IMR-90 (cell line): ENCODE results near the gene AHDC1. TPM values are rescaled to one million over a fixed set of nuclear protein-coding genes. Genes with fewer than 3 reads are reported as not detected.

Source experiments
- ATAC-seq: fragments of 200-7000 bp; cut with Tn5 transposase; 2 replicates; pipeline ENCODE4 v1.9.1; 2020; ENCODE audit warnings: low read depth, mild to moderate bottlenecking, moderate library complexity
- BruUV-seq: library from RNA; stranded (reverse); fragments of 400-500 nt; replicated peaks from 2 replicates; lab custom pipeline; 2021; lab: Mats Ljungman, UMichigan
- CTCF ChIA-PET: fragments of 300-600 bp; formaldehyde crosslinking; extraction: SDS; loops from one replicate; lab custom pipeline; 2021; ENCODE audit warnings: antibody characterized with exemption; lab: Yijun Ruan, JAX
- POLR2A ChIA-PET: fragments of 300-600 bp; sonication (Branson Sonifier 250); formaldehyde crosslinking; loops from one replicate; lab custom pipeline; 2022; ENCODE audit warnings: antibody characterized with exemption; ENCODE audit not compliant: unreplicated experiment; lab: Charles Lee
- DNase-seq: peaks from one replicate; pipeline ENCODE4 v3.0.0; 2013
- H2AFZ ChIP-seq: replicated peaks from 2 replicates; pipeline ENCODE3; 2013; ENCODE audit warnings: low read length, mild to moderate bottlenecking; ENCODE audit not compliant: poor library complexity
- H2AK5ac ChIP-seq: 2 replicates; pipeline ENCODE4 v1.6.1; 2013; ENCODE audit warnings: low read depth, low read length, inconsistent platforms
- H2AK9ac ChIP-seq: replicated peaks from 2 replicates; pipeline ENCODE3; 2013; ENCODE audit warnings: mild to moderate bottlenecking, low read depth, low read length, moderate library complexity; ENCODE audit not compliant: poor library complexity
- H2BK120ac ChIP-seq: 2 replicates; pipeline ENCODE4 v1.6.1; 2013; ENCODE audit warnings: low read depth, low read length, inconsistent platforms
- H2BK15ac ChIP-seq: 3 replicates; pipeline ENCODE4 v1.6.1; 2013; ENCODE audit warnings: low read depth, low read length, inconsistent platforms
- H2BK20ac ChIP-seq: 2 replicates; pipeline ENCODE4 v1.6.1; 2013; ENCODE audit warnings: low read depth, mild to moderate bottlenecking, inconsistent platforms, low read length, moderate library complexity
- H2BK5ac ChIP-seq: 2 replicates; pipeline ENCODE4 v1.6.1; 2013; ENCODE audit warnings: mild to moderate bottlenecking, low read depth, low read length, inconsistent platforms; ENCODE audit not compliant: poor library complexity, severe bottlenecking
- H3K14ac ChIP-seq: replicated peaks from 2 replicates; pipeline ENCODE4 v1.6.1; 2013; ENCODE audit warnings: low read depth, low read length, inconsistent platforms
- H3K18ac ChIP-seq: 2 replicates; pipeline ENCODE4 v1.6.1; 2013; ENCODE audit warnings: low read depth, low read length, control low read depth
- H3K23ac ChIP-seq: 2 replicates; pipeline ENCODE4 v1.6.1; 2013; ENCODE audit warnings: low read depth, low read length, inconsistent platforms
- H3K27ac ChIP-seq: 2 replicates; pipeline ENCODE4 v1.5.1; 2013; ENCODE audit warnings: mild to moderate bottlenecking, control low read depth, low read length; ENCODE audit not compliant: insufficient read depth
- H3K27me3 ChIP-seq: 2 replicates; pipeline ENCODE4 v1.6.1; 2013; ENCODE audit warnings: low read length; ENCODE audit not compliant: control insufficient read depth, insufficient read depth
- H3K36me3 ChIP-seq: 2 replicates; pipeline ENCODE4 v1.6.1; 2013; ENCODE audit warnings: low read length, mixed read lengths; ENCODE audit not compliant: control insufficient read depth, insufficient read depth
- H3K4ac ChIP-seq: 2 replicates; pipeline ENCODE4 v1.6.1; 2013; ENCODE audit warnings: low read depth, low read length, inconsistent platforms
- H3K4me1 ChIP-seq: 2 replicates; pipeline ENCODE4 v1.6.1; 2013; ENCODE audit warnings: low read length, mixed read lengths; ENCODE audit not compliant: control insufficient read depth, insufficient read depth
- H3K4me2 ChIP-seq: 2 replicates; pipeline ENCODE4 v1.6.1; 2013; ENCODE audit warnings: low read depth, mild to moderate bottlenecking, control low read depth, low read length, moderate library complexity
- H3K4me3 ChIP-seq: 2 replicates; pipeline ENCODE4 v1.5.1; 2013; ENCODE audit warnings: low read depth, mild to moderate bottlenecking, control low read depth, low read length, moderate library complexity; ENCODE audit not compliant: insufficient read depth
- H3K56ac ChIP-seq: 2 replicates; pipeline ENCODE4 v1.6.1; 2013; ENCODE audit warnings: low read length, inconsistent platforms; ENCODE audit not compliant: insufficient read depth; ENCODE audit errors: extremely low read depth
- H3K79me1 ChIP-seq, 2 experiments: 2 replicates each; pipeline ENCODE4 v1.6.1; 2013; ENCODE audit warnings: low read length in 2 of 2, inconsistent platforms in 1 of 2, low read depth in 1 of 2
- H3K9ac ChIP-seq: 2 replicates; pipeline ENCODE4 v1.6.1; 2013; ENCODE audit warnings: low read depth, low read length, control low read depth
- H3K9me1 ChIP-seq: 2 replicates; pipeline ENCODE4 v1.6.1; 2013; ENCODE audit warnings: low read length, inconsistent platforms; ENCODE audit not compliant: insufficient read depth
- H3K9me3 ChIP-seq: 2 replicates; pipeline ENCODE4 v1.6.1; 2013; ENCODE audit warnings: low read length; ENCODE audit not compliant: control insufficient read depth, insufficient read depth
- H4K20me1 ChIP-seq: 2 replicates; pipeline ENCODE4 v1.6.1; 2013; ENCODE audit warnings: low read length, inconsistent platforms; ENCODE audit not compliant: insufficient read depth
- H4K5ac ChIP-seq: 2 replicates; pipeline ENCODE4 v1.6.1; 2013; ENCODE audit warnings: mild to moderate bottlenecking, low read depth, low read length, control low read depth
- H4K8ac ChIP-seq, 2 experiments: 2 replicates each; pipeline ENCODE4 v1.6.1; 2013; ENCODE audit warnings: low read depth in 2 of 2, low read length in 2 of 2, control low read depth in 1 of 2, inconsistent platforms in 1 of 2
- H4K91ac ChIP-seq: 2 replicates; pipeline ENCODE4 v1.6.1; 2013; ENCODE audit warnings: low read depth, low read length, inconsistent platforms; ENCODE audit not compliant: insufficient read depth
- MAZ ChIP-seq: IDR thresholded peaks from 2 replicates; pipeline ENCODE4 v1.6.1; 2012; ENCODE audit warnings: low read depth, mild to moderate bottlenecking, low read length, improper control_type of control experiment, moderate library complexity, borderline replicate concordance
- NFE2L2 ChIP-seq: fragments of 150-350 bp; IDR thresholded peaks from 2 replicates; pipeline ENCODE4 v1.6.1; 2016; ENCODE audit warnings: low read depth, mild to moderate bottlenecking, low read length
- WGBS, 2 experiments: methylation state at CpG; one replicate each; pipeline versions ENCODE4 v1.1.5 to v1.1.7; 2013; ENCODE audit warnings: missing lambda C conversion rate in 2 of 2; ENCODE audit not compliant: insufficient read length in 1 of 2; ENCODE audit errors: extremely low coverage in 2 of 2; 5-methylcytosine and 5-hydroxymethylcytosine counted together
- dilution Hi-C: fragments of 300-500 bp; cut with HindIII; formaldehyde crosslinking; loops from one replicate; pipeline ENCODE4 v1.14.3; 2018; ENCODE audit warnings: low sequenced_read_pairs; ENCODE audit not compliant: unreplicated experiment
- in situ Hi-C: fragments of 300-500 bp; cut with MboI; formaldehyde crosslinking; loops from 3 replicates; pipeline ENCODE4 v1.14.3; 2019; ENCODE audit warnings: low sequenced_read_pairs, inconsistent platforms, mixed read lengths
- intact Hi-C: fragments of 100-400 bp; cut with micrococcal nuclease; formaldehyde crosslinking; loops from 2 replicates; pipeline ENCODE4 v1.10.0; 2022
- polyA plus RNA-seq, 3 experiments: library from polyadenylated mRNA; depleted of rRNA; stranded (reverse); fragments of >200 nt; gene quantifications; 2 replicates each; pipeline ENCODE4 v1.2.3, GENCODE V29; 2012; ENCODE audit warnings: low replicate concordance in 1 of 3
- total RNA-seq: library from RNA; depleted of rRNA; stranded (reverse); fragments of >200 nt; gene quantifications from 2 replicates; pipeline ENCODE4 v1.2.3, GENCODE V29; 2012

AHDC1 gene
- total and polyA plus RNA-seq, 2 of the 4 experiments (the other 2 are of a cell fraction), result 2.0 to 11.6 TPM

DNA sequence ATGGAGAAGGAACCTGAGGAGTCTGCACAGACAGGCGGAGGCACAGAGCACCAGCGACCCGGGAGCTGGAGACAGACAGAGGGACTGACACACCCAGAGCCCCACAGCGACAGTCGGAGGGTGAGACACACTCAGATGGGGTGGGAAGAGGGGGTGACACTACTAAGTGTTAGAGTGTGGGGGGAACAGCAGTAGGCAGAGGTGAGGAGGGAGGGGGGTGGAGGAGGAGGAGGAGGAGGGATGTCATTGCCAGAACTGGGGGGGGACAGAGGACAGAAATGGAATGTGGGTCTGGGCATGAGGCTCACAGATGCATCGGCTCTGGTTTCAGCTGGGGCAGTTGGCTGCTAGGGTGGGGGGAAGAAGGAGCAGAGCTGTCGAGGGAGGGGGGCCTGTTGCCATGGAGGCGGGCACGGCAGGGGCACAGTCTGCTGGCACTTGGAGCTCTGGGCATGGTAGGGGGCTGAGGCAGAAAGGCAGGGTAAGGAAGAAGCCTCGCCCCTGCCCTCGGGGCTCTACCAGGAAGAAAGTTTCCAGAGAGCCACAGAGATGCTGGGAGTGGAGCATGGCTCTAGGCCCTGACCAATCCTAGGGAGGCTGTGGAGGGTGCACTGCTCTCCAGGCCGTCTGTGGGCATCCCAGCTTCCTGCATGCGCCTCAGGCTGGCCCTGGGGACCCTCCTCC lies 37.3 kb downstream of the AHDC1 start:
- H3K79me1 ChIP-seq, result peaks cover 41 to 94% of the 10 kb centered on the region in 2 experiments; a peak in 3 of 4 replicates
- no TSS peak for BruUV-seq
- peaks cover 51% of the 10 kb centered on the region for H4K20me1 ChIP-seq
- dilution Hi-C loops (no loop called here), in situ Hi-C loops (no loop called here), intact Hi-C loops (no loop called here)
- H3K9me1 ChIP-seq, result peaks cover 32% of the 10 kb centered on the region
- no peak overlapping the region for H2BK120ac ChIP-seq
- 65% methylated on average over 7 of the region's 13 CpGs; no CpG with 5 or more reads in 1 of the 2 experiments for WGBS, 2 experiments
- H3K4me1 ChIP-seq, result peaks cover 59% of the 10 kb centered on the region
- H4K5ac ChIP-seq, result no peak overlapping the region
- H3K4me2 ChIP-seq, result no peak overlapping the region; the same call in 1 of the 2 replicates
- H3K27me3 ChIP-seq, result no peaks in the 10 kb centered on the region
- H2AFZ ChIP-seq, result peak overlapping the region; percentile 46
- H2AK9ac ChIP-seq, result peak overlapping the region; percentile 22
- H3K18ac ChIP-seq, result no peak overlapping the region; the same call in 1 of the 2 replicates
- no peaks in the 10 kb centered on the region for H3K36me3 ChIP-seq
- no peak for DNase-seq
- peak overlapping the region; percentile 33; the same call in 1 of the 2 replicates for H3K4ac ChIP-seq
- H3K56ac ChIP-seq, result no peak overlapping the region
- H2BK5ac ChIP-seq, result no peak overlapping the region
- H2BK20ac ChIP-seq, result no peak overlapping the region
- H2BK15ac ChIP-seq, result no peak overlapping the region
- no peak overlapping the region for H4K8ac ChIP-seq
- no peak for TF ChIP-seq NFE2L2
- TF ChIP-seq MAZ, result peak; percentile 39; the same call in 1 of the 2 replicates
- ChIA-PET CTCF (interaction anchor here (0.6 to 1.3 kb wide), 3 partner anchors 9 to 21 kb away, joined by 4 to 6 read pairs (median 4); no protein-coding TSS in a partner anchor), POLR2A (no interaction called here)
- ATAC-seq, result peak; percentile 4; the same call in 1 of the 2 replicates
- no peak overlapping the region for H3K27ac ChIP-seq
- H3K4me3 ChIP-seq, result no peak overlapping the region
- H3K23ac ChIP-seq, result peak overlapping the region; percentile 44; the same call in 1 of the 2 replicates
- peak overlapping the region; percentile 6 for H2AK5ac ChIP-seq
- H3K9ac ChIP-seq, result no peak overlapping the region
- no peaks in the 10 kb centered on the region for H3K9me3 ChIP-seq
- peak overlapping the region; percentile 4; the same call in 1 of the 2 replicates for H4K91ac ChIP-seq
- 0 out of 2 replicates have a peak overlapping the region, but pooled peaks have one; percentile 19 for H3K14ac ChIP-seq
